ENCODE results near the gene PRTFDC1.

Gene PRTFDC1

GRCh38 chr10:24930427-24930826, 22.0 kb downstream of the PRTFDC1 start:
- H3K4me3 ChIP-seq (replicated peaks; ENCODE audit: insufficient read depth, low read length): no peak overlapping the region
- TF ChIP-seq REST (IDR thresholded peaks at IDR 0.05; ENCODE audit: insufficient replicate concordance, low read depth) (no peak), SPI1 (IDR thresholded peaks at IDR 0.05; ENCODE audit: borderline replicate concordance, low read depth) (no peak), POLR2AphosphoS5 (IDR thresholded peaks at IDR 0.05; ENCODE audit: low read depth) (no peak), CTCF (IDR thresholded peaks at IDR 0.05; ENCODE audit: insufficient read depth, low read length) (no peak), GABPA (IDR thresholded peaks at IDR 0.05; ENCODE audit: low read depth) (no peak)
- no peak for DNase-seq (ENCODE audit: low read depth in 1 of 2, low spot score in 1 of 2)
- no peaks in the 10 kb centered on the region for H3K27me3 ChIP-seq (ENCODE audit: insufficient read depth, poor library complexity, severe bottlenecking)
- no peak overlapping the region for H3K27ac ChIP-seq (replicated peaks)

GRCh38 chr10:24929904-24930303, 22.5 kb downstream of the PRTFDC1 start:
- TF ChIP-seq POLR2AphosphoS5 (IDR thresholded peaks at IDR 0.05; ENCODE audit: low read depth) (no peak), GABPA (IDR thresholded peaks at IDR 0.05; ENCODE audit: low read depth) (no peak), SPI1 (IDR thresholded peaks at IDR 0.05; ENCODE audit: borderline replicate concordance, low read depth) (no peak), REST (IDR thresholded peaks at IDR 0.05; ENCODE audit: insufficient replicate concordance, low read depth) (no peak), CTCF (IDR thresholded peaks at IDR 0.05; ENCODE audit: insufficient read depth, low read length) (no peak)
- Histone ChIP-seq H3K27me3 (ENCODE audit: insufficient read depth, poor library complexity, severe bottlenecking) (no peaks in the 10 kb centered on the region), H3K27ac (replicated peaks) (no peak overlapping the region), H3K4me3 (replicated peaks; ENCODE audit: insufficient read depth, low read length) (no peak overlapping the region)
- no peak for DNase-seq (ENCODE audit: low read depth in 1 of 2, low spot score in 1 of 2)

- no peak for DNase-seq (ENCODE audit: low read depth in 1 of 2, low spot score in 1 of 2)
- no peak for TF ChIP-seq CTCF (IDR thresholded peaks at IDR 0.05; ENCODE audit: insufficient read depth, low read length)
- TF ChIP-seq GABPA (IDR thresholded peaks at IDR 0.05; ENCODE audit: low read depth): no peak
- no peak for TF ChIP-seq SPI1 (IDR thresholded peaks at IDR 0.05; ENCODE audit: borderline replicate concordance, low read depth)
- TF ChIP-seq POLR2AphosphoS5 (IDR thresholded peaks at IDR 0.05; ENCODE audit: low read depth): no peak
- TF ChIP-seq REST (IDR thresholded peaks at IDR 0.05; ENCODE audit: insufficient replicate concordance, low read depth): no peak
- Histone ChIP-seq H3K27me3 (ENCODE audit: insufficient read depth, poor library complexity, severe bottlenecking) (no peaks in the 10 kb centered on the region), H3K27ac (replicated peaks) (no peak overlapping the region), H3K4me3 (replicated peaks; ENCODE audit: insufficient read depth, low read length) (no peak overlapping the region)
Observed at GRCh38 chr10:24929056-24929544, 23.3 kb downstream of the PRTFDC1 start.
